Measurements from ENCODE around the gene KANTR. TPM values are rescaled to one million over a fixed set of nuclear protein-coding genes. Genes with fewer than 3 reads are reported as not detected.
A peak's percentile ranks its signal among the peaks of the same experiment; 100 is the strongest.

Gene KANTR
- total and polyA plus RNA-seq, 2 experiments from 2014 or later, result 6.4 to 15.5 TPM

GRCh38 chrX:53077207-53078197 is 16.4 kb upstream of the KANTR start:
- Histone ChIP-seq H3K27ac (ENCODE audit: low read depth) (no peak overlapping the region), H3K4me1 (ENCODE audit: insufficient read depth) (peaks cover 10% of the 10 kb centered on the region), H2AFZ (no peak overlapping the region), H3K4me3 (no peak overlapping the region), H3K27me3 (ENCODE audit: insufficient read depth) (peaks cover 8% of the 10 kb centered on the region; the same call in 1 of the 2 replicates), H3K9me2 (ENCODE audit: insufficient read depth) (no peaks in the 10 kb centered on the region), H3K4me2 (no peak overlapping the region), H3F3A (replicated peaks; ENCODE audit: low read depth) (no peaks in the 10 kb centered on the region; the same call in 1 of the 2 replicates), H3K79me2 (replicated peaks; ENCODE audit: insufficient read depth) (no peaks in the 10 kb centered on the region), H3K36me3 (ENCODE audit: insufficient read depth) (no peaks in the 10 kb centered on the region), H4K20me1 (replicated peaks; ENCODE audit: insufficient read depth) (no peaks in the 10 kb centered on the region)
- DNase-seq (ENCODE audit: low spot score), result peak; percentile 14
- Mint-ChIP-seq H3K4me1 (peaks cover 16% of the 10 kb centered on the region), H3K9me3 (no peaks in the 10 kb centered on the region; the same call in 2 of the 3 replicates), H3K36me3 (ENCODE audit: low read depth) (no peaks in the 10 kb centered on the region), H3K27ac (no peak overlapping the region), H3K4me3 (no peak overlapping the region), H3K27me3 (ENCODE audit: insufficient read depth, low read depth, poor library complexity) (peaks cover 15% of the 10 kb centered on the region)
- ATAC-seq, result no peak
- TF ChIP-seq EZH2 (IDR thresholded peaks at IDR 0.05; ENCODE audit: low read depth, unreplicated experiment), result no peak
- TF ChIP-seq, protein P1, sequence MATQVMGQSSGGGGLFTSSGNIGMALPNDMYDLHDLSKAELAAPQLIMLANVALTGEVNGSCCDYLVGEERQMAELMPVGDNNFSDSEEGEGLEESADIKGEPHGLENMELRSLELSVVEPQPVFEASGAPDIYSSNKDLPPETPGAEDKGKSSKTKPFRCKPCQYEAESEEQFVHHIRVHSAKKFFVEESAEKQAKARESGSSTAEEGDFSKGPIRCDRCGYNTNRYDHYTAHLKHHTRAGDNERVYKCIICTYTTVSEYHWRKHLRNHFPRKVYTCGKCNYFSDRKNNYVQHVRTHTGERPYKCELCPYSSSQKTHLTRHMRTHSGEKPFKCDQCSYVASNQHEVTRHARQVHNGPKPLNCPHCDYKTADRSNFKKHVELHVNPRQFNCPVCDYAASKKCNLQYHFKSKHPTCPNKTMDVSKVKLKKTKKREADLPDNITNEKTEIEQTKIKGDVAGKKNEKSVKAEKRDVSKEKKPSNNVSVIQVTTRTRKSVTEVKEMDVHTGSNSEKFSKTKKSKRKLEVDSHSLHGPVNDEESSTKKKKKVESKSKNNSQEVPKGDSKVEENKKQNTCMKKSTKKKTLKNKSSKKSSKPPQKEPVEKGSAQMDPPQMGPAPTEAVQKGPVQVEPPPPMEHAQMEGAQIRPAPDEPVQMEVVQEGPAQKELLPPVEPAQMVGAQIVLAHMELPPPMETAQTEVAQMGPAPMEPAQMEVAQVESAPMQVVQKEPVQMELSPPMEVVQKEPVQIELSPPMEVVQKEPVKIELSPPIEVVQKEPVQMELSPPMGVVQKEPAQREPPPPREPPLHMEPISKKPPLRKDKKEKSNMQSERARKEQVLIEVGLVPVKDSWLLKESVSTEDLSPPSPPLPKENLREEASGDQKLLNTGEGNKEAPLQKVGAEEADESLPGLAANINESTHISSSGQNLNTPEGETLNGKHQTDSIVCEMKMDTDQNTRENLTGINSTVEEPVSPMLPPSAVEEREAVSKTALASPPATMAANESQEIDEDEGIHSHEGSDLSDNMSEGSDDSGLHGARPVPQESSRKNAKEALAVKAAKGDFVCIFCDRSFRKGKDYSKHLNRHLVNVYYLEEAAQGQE (IDR thresholded peaks at IDR 0.05; ENCODE audit: unreplicated experiment), result no peak
- TF ChIP-seq JUNB (IDR thresholded peaks at IDR 0.05; ENCODE audit: unreplicated experiment), result no peak
- TF ChIP-seq ETS1 (IDR thresholded peaks at IDR 0.05), result no peak
- peak; percentile 23 to 28; a peak in 3 of 4 replicates for TF ChIP-seq CTCF (conservative IDR thresholded peaks at IDR 0.05; ENCODE audit: low read depth in 2 of 2)

GRCh38 chrX:53078943-53079342 is 15.0 kb upstream of the KANTR start:
- no peaks in the 10 kb centered on the region; the same call in 1 of the 2 replicates for H4K20me1 ChIP-seq (replicated peaks; ENCODE audit: insufficient read depth)
- H3K27ac Mint-ChIP-seq, result no peak overlapping the region
- no peak overlapping the region for H2AFZ ChIP-seq
- H3K9me2 ChIP-seq (ENCODE audit: insufficient read depth), result no peaks in the 10 kb centered on the region
- no peaks in the 10 kb centered on the region; the same call in 1 of the 3 replicates for H3K9me3 Mint-ChIP-seq
- H3K27me3 Mint-ChIP-seq (ENCODE audit: insufficient read depth, low read depth, poor library complexity), result peaks cover 12% of the 10 kb centered on the region
- H3K36me3 Mint-ChIP-seq (ENCODE audit: low read depth), result peaks cover 10% of the 10 kb centered on the region; the same call in 2 of the 3 replicates
- H3K27ac ChIP-seq (ENCODE audit: low read depth), result no peak overlapping the region
- H3K27me3 ChIP-seq (ENCODE audit: insufficient read depth), result peaks cover 8% of the 10 kb centered on the region; the same call in 1 of the 2 replicates
- H3K4me3 ChIP-seq, result no peak overlapping the region
- peaks cover 7% of the 10 kb centered on the region for H3K4me1 ChIP-seq (ENCODE audit: insufficient read depth)
- H3F3A ChIP-seq (replicated peaks; ENCODE audit: low read depth), result no peaks in the 10 kb centered on the region; the same call in 1 of the 2 replicates
- H3K4me3 Mint-ChIP-seq, result no peak overlapping the region
- no peak for DNase-seq (ENCODE audit: low spot score)
- H3K79me2 ChIP-seq (replicated peaks; ENCODE audit: insufficient read depth), result 0 out of 2 replicates have a peak, but pooled peaks cover 4% of the 10 kb centered on the region
- H3K36me3 ChIP-seq (ENCODE audit: insufficient read depth), result no peaks in the 10 kb centered on the region
- H3K4me2 ChIP-seq, result no peak overlapping the region
- ATAC-seq, result no peak
- H3K4me1 Mint-ChIP-seq, result peaks cover 16% of the 10 kb centered on the region
- TF ChIP-seq ZNF114 (CRISPR knock-in tag; IDR thresholded peaks at IDR 0.05), result no peak
- no peak for TF ChIP-seq CTCF (conservative IDR thresholded peaks at IDR 0.05; ENCODE audit: low read depth in 2 of 2)
- TF ChIP-seq, protein P1 (IDR thresholded peaks at IDR 0.05; ENCODE audit: unreplicated experiment), result no peak
- no peak for TF ChIP-seq NANOG (IDR thresholded peaks at IDR 0.05; ENCODE audit: borderline replicate concordance)
- TF ChIP-seq EZH2phosphoT487 (IDR thresholded peaks at IDR 0.05; ENCODE audit: unreplicated experiment), result no peak
